RWPE2 (cell line): Measurements from ENCODE around the gene NLRP3.

Experiments used
- ATAC-seq: fragments of 200-7000 bp; cut with Tn5 transposase; 3 replicates; pipeline ENCODE4 v1.9.1; 2021; ENCODE audit warnings: low read depth
- DNase-seq: peaks from one replicate; pipeline ENCODE4 v3.0.0-alpha.2; 2020; ENCODE audit warnings: low spot score
- H3K27ac ChIP-seq: fragments of 450-650 bp; 2 replicates; pipeline ENCODE4 v1.5.1; 2017; ENCODE audit warnings: mild to moderate bottlenecking; ENCODE audit not compliant: poor library complexity, severe bottlenecking
- H3K27me3 ChIP-seq: fragments of 250-450 bp; sonication (Bioruptor Pico); 2 replicates; pipeline ENCODE4 v1.5.1; 2021; ENCODE audit warnings: mild to moderate bottlenecking, moderate library complexity; ENCODE audit not compliant: insufficient read depth, poor library complexity, severe bottlenecking
- H3K36me3 ChIP-seq: fragments of 250-450 bp; sonication (Bioruptor Pico); 2 replicates; pipeline ENCODE4 v1.5.1; 2020; ENCODE audit warnings: low read depth, mild to moderate bottlenecking, moderate library complexity
- H3K4me1 ChIP-seq: fragments of 250-450 bp; sonication (Bioruptor Pico); 2 replicates; pipeline ENCODE4 v1.5.1; 2021; ENCODE audit warnings: mild to moderate bottlenecking, moderate library complexity; ENCODE audit not compliant: insufficient read depth, poor library complexity, severe bottlenecking
- H3K4me3 ChIP-seq: fragments of 250-450 bp; sonication (Bioruptor Pico); 2 replicates; pipeline ENCODE4 v1.5.1; 2021; ENCODE audit warnings: mild to moderate bottlenecking, moderate library complexity; ENCODE audit not compliant: severe bottlenecking
- H3K9me3 ChIP-seq: fragments of 250-450 bp; sonication (Bioruptor Pico); 2 replicates; pipeline ENCODE4 v1.5.1; 2021; ENCODE audit warnings: mild to moderate bottlenecking, moderate library complexity; ENCODE audit not compliant: severe bottlenecking
- CTCF ChIP-seq: fragments of 450-650 bp; IDR thresholded peaks from one replicate; pipeline ENCODE4 v1.5.1; 2017; ENCODE audit warnings: mild to moderate bottlenecking, moderate library complexity; ENCODE audit not compliant: poor library complexity, severe bottlenecking

The NLRP3 gene

GRCh38 chr1:247437551-247438505, 21.9 kb downstream of the NLRP3 start:
- no peak for DNase-seq
- no peak for TF ChIP-seq CTCF
- ATAC-seq, result no peak
- Histone ChIP-seq H3K9me3 (no peaks in the 10 kb centered on the region), H3K27ac (no peak overlapping the region), H3K27me3 (no peaks in the 10 kb centered on the region), H3K36me3 (no peaks in the 10 kb centered on the region), H3K4me3 (no peak overlapping the region), H3K4me1 (no peaks in the 10 kb centered on the region)

GRCh38 chr1:247440001-247440620, 24.1 kb downstream of the NLRP3 start:
- no peaks in the 10 kb centered on the region for H3K27me3 ChIP-seq
- H3K27ac ChIP-seq, result no peak overlapping the region
- TF ChIP-seq CTCF, result no peak
- H3K36me3 ChIP-seq, result no peaks in the 10 kb centered on the region
- H3K4me3 ChIP-seq, result no peak overlapping the region
- no peaks in the 10 kb centered on the region for H3K4me1 ChIP-seq
- no peak for ATAC-seq
- no peaks in the 10 kb centered on the region for H3K9me3 ChIP-seq
- DNase-seq, result no peak

GRCh38 chr1:247441606-247442005, 25.6 kb downstream of the NLRP3 start:
- DNase-seq (no peak), ATAC-seq (no peak)
- H3K4me3 ChIP-seq, result no peak overlapping the region
- no peaks in the 10 kb centered on the region for H3K4me1 ChIP-seq
- H3K9me3 ChIP-seq, result no peaks in the 10 kb centered on the region
- no peak for TF ChIP-seq CTCF
- no peak overlapping the region for H3K27ac ChIP-seq
- H3K36me3 ChIP-seq, result no peaks in the 10 kb centered on the region
- no peaks in the 10 kb centered on the region for H3K27me3 ChIP-seq

- no peak for TF ChIP-seq CTCF
- no peaks in the 10 kb centered on the region for H3K36me3 ChIP-seq
Measured at GRCh38 chr1:247442164-247442563, 26.2 kb downstream of the NLRP3 start.

More at GRCh38 chr1:247442164-247442563, 26.2 kb downstream of the NLRP3 start:
- H3K4me3 ChIP-seq, result no peak overlapping the region
- H3K27me3 ChIP-seq, result no peaks in the 10 kb centered on the region
- no peaks in the 10 kb centered on the region for H3K9me3 ChIP-seq
- H3K27ac ChIP-seq, result no peak overlapping the region
- ATAC-seq (no peak), DNase-seq (no peak)
- no peaks in the 10 kb centered on the region for H3K4me1 ChIP-seq
